Mammary epithelial cell (primary cell): ENCODE results near the gene CSTB.

ENCODE experiments used
- EZH2 ChIP-seq: IDR thresholded peaks from 2 replicates; pipeline ENCODE4 v1.6.1; 2012; ENCODE audit warnings: low read length, inconsistent platforms, borderline replicate concordance
- TF ChIP-seq, protein P1 (sequence below), 2 donors: IDR thresholded peaks in 1 of 2; conservative IDR thresholded peaks in 1 of 2; 2 replicates each; pipeline ENCODE4 v1.5.1; 2011 to 2012; ENCODE audit warnings: inconsistent platforms in 2 of 2, low read length in 2 of 2, mild to moderate bottlenecking in 2 of 2, control low read depth in 1 of 2, low read depth in 1 of 2; ENCODE audit not compliant: insufficient read depth in 1 of 2; ENCODE audit errors: extremely low read depth in 1 of 2

DNA sequence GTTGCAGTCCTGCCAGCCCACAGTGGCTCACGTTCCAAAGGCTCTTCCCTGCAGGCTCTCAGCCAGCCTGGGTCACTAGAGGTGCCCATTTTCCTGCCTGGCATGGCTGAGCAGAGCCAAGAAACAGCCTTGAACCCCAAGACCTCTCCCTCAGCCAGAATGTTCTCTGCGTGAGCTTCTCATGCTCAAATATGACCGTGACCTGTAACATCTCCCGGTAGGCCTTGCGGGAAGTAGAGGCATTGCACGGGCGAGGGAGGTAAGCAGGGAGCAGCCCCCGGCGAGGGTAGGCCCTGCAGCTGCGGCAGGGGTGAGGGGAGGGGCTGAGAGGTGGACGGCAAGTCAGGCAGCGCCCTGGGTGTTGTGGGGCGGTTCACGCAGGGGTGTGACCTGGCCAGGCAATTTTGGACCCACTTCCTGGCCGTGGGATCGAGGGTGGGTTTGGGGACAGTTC lies 33.3 kb upstream of the CSTB start:
- TF ChIP-seq, protein P1, sequence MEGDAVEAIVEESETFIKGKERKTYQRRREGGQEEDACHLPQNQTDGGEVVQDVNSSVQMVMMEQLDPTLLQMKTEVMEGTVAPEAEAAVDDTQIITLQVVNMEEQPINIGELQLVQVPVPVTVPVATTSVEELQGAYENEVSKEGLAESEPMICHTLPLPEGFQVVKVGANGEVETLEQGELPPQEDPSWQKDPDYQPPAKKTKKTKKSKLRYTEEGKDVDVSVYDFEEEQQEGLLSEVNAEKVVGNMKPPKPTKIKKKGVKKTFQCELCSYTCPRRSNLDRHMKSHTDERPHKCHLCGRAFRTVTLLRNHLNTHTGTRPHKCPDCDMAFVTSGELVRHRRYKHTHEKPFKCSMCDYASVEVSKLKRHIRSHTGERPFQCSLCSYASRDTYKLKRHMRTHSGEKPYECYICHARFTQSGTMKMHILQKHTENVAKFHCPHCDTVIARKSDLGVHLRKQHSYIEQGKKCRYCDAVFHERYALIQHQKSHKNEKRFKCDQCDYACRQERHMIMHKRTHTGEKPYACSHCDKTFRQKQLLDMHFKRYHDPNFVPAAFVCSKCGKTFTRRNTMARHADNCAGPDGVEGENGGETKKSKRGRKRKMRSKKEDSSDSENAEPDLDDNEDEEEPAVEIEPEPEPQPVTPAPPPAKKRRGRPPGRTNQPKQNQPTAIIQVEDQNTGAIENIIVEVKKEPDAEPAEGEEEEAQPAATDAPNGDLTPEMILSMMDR (conservative IDR thresholded peaks at IDR 0.05 in 1 of 2, IDR thresholded peaks at IDR 0.05 in 1 of 2; ENCODE audit: extremely low read depth in 1 of 2, insufficient read depth in 1 of 2, low read depth in 1 of 2, low read length in 2 of 2) = no peak
- TF ChIP-seq EZH2 = no peak
